AG09319 (cell line): ENCODE data around the gene ESRRG.

Experiments
- DNase-seq: peaks from one replicate; pipeline ENCODE4 v3.0.0-alpha.2; 2010; ENCODE audit warnings: low read depth; ENCODE audit errors: extremely low read depth
- CTCF ChIP-seq: IDR thresholded peaks from 2 replicates; pipeline ENCODE4 v1.5.1; 2011; ENCODE audit warnings: low read depth, mild to moderate bottlenecking, inconsistent platforms, low read length, moderate library complexity

The ESRRG gene

GRCh38 chr1:216464489-216464888, 258.7 kb downstream of the ESRRG start:
- DNase-seq = peak; percentile 57

DNA sequence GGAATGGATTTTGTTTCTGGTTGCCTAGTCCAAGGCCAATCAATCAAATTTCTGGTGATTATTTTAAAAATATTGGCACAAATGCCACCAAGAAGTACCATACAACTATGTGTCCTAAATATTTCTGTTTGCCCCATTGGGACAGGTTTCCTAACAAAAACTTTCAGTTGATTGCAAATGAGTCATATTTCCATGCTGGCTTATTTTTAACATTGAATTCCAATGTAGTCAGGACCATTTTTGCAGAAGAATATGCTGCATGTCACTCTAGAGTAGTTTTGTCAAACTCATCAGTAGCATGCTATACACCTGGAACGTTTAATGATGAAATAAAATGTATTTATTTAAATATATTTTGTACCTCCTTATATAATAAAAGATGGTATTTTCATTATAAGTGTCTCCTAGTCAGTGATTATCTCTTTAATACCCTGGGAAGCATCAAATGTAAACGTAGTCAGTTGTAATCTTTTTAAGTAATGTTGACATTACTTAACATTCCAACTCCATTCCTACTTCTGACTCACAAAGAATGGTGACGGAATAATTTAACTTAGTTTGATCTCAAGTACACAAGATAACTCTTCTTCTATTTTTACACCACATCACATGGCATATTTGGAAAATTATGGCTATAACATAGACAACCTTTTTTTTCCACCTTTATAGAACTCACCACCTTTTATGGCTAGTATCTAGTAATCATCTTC, 261.0 kb downstream of the ESRRG start:
- TF ChIP-seq CTCF = no peak
- no peak for DNase-seq

More at GRCh38 chr1:216464489-216464888, 258.7 kb downstream of the ESRRG start:
- TF ChIP-seq CTCF = no peak

DNA sequence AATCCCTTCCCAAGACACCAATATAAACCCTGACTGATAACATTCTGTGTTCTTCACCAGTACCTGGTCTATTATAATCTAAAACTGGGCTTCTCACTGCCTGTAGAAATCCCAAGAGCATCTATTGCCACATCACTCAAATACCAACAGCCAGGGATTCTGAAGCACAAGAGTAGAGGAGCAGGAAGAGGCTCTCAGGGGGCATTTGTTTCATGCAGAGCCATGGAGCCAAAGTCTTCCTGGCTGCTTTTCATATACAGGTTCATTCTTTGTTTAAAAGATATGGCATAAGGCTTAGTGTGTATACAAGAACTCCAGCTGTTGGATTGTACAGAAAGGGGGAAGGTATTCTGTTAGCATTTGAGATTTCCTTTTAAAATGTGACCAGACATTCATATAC, 261.8 kb downstream of the ESRRG start:
- no peak for TF ChIP-seq CTCF
- no peak for DNase-seq

DNA sequence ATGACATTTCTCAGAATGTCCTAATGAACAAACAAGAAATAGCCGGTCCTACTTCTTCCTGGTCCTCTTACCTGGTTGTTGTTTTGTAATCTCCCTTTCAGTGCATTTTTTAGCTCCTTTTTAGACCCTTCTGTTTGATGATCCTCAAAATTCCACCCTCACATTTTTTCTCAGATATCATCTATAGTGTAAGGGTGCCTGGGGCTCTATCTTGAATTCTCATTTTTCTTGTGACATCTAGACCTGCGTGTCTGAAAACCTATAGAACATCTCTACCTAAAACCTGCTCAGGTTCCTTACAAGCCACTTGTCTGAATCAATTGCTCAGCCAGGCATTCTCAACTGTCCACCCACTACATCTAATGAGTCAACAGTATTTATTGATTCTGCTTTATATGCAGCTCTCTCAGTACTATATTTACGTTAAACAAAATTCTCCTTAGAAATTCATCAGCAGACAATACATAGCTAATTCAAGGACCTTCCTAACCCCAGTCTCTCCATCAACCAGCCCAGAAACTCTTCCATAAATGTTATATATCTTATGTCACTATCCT, 263.5 kb downstream of the ESRRG start:
- TF ChIP-seq CTCF = no peak
- DNase-seq = no peak

GRCh38 chr1:216458812-216459211, 264.4 kb downstream of the ESRRG start:
- TF ChIP-seq CTCF = no peak
- no peak for DNase-seq

DNA sequence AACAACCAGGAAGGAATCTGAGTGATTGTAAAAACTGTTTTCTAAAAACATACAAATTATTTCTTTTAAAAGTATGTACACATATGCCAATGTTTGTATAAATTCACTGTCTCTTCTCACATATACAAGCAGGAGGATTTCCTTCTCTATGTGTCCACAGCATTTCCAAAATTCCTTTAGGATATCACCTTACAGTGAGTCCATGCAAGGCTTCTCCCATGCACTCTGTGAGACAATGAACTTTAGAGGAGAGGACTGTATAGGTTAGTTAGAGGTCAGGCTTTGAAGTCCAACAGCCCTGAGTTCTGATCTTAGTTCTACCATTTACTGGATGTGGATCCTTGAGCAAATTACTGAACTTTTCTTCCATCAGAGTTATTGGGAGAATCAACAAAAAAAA, 265.9 kb downstream of the ESRRG start:
- no peak for TF ChIP-seq CTCF

GRCh38 chr1:216456682-216457081, 266.5 kb downstream of the ESRRG start:
- no peak for TF ChIP-seq CTCF
- DNase-seq = no peak

More for the DNA sequence above, 265.9 kb downstream of the ESRRG start:
- no peak for DNase-seq
